Stomach (tissue), 4 donors: Measurements from ENCODE around the gene HDHD5.

ENCODE experiments used
- EP300 ChIP-seq: sonication (generic); formaldehyde crosslinking; IDR thresholded peaks from one replicate; pipeline ENCODE4 v1.6.1; 2017; ENCODE audit warnings: antibody characterized with exemption
- POLR2A ChIP-seq, 4 donors: fragments of 450-650 bp; IDR thresholded peaks; one replicate each; pipeline ENCODE4 v1.6.1; 2016; ENCODE audit warnings: antibody characterized with exemption in 4 of 4, control low read depth in 2 of 4, mild to moderate bottlenecking in 1 of 4, moderate library complexity in 1 of 4
- POLR2AphosphoS5 ChIP-seq, 3 donors: sonication (generic); formaldehyde crosslinking; IDR thresholded peaks; one replicate each; pipeline ENCODE4 v1.6.1; 2016; ENCODE audit warnings: antibody characterized with exemption in 3 of 3
- TF ChIP-seq, protein P1 (sequence below), 7 experiments: fragments of 450-650 bp in 4 of 7; fragments of 200-600 bp in 3 of 7; sonication (generic) in 3 of 7; IDR thresholded peaks; one replicate each; pipeline ENCODE4 v1.5.1; 2016 to 2019; ENCODE audit warnings: antibody characterized with exemption in 7 of 7, control low read depth in 2 of 7, mild to moderate bottlenecking in 1 of 7

DNA sequence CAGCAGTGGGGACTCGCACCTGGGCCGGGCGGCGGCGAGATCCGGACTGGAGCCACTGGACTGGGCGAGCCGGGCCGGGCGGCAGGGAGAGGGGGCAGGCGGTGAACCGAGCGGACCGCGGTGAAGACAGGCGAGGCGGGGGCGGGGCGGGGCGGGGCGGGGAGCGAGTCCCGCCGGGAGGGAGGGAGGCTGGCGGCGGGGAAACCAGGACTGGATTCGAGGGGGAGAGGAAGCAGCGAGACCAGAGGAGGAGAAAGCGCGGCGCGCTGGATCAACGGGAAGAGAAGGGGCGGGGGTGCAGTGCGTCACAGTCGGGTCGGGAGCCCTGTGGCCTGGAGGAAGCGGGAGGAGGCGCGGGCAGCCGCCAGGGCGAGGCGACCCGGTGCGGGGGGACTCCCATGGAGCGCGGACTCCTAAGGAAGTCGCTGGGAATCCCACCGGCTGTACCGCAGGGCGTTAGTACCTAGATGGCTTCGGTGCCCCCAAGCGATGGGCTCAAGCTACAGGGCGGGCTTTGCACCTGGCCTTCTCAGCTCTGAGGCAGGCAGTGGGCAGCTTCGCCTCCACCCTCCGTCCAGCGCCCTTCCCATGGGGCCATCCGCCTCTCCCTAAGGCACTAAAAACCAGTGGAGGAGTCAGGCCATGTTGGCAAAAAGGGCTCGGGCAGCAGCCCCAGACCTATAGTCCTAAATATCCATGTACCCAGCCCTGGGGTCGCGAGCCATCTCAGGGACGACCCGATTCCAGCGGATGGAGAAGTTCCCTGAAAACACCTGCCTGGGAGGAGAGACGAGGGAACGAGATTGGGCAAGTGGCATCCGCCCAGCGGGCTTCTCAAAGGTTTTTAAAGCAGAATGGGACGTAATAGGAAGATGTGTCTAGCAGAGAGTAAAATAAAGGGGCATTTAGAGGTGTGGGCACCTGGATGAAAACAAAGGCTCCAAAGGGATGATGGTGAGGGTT, 37.6 kb downstream of the HDHD5 start, which contains the start of gene TMEM121B:
- TF ChIP-seq, protein P1, sequence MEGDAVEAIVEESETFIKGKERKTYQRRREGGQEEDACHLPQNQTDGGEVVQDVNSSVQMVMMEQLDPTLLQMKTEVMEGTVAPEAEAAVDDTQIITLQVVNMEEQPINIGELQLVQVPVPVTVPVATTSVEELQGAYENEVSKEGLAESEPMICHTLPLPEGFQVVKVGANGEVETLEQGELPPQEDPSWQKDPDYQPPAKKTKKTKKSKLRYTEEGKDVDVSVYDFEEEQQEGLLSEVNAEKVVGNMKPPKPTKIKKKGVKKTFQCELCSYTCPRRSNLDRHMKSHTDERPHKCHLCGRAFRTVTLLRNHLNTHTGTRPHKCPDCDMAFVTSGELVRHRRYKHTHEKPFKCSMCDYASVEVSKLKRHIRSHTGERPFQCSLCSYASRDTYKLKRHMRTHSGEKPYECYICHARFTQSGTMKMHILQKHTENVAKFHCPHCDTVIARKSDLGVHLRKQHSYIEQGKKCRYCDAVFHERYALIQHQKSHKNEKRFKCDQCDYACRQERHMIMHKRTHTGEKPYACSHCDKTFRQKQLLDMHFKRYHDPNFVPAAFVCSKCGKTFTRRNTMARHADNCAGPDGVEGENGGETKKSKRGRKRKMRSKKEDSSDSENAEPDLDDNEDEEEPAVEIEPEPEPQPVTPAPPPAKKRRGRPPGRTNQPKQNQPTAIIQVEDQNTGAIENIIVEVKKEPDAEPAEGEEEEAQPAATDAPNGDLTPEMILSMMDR (IDR thresholded peaks at IDR 0.05): no peak
- TF ChIP-seq POLR2AphosphoS5 (IDR thresholded peaks at IDR 0.05) (no peak), POLR2A (IDR thresholded peaks at IDR 0.05) (no peak), EP300 (no peak)
